AG04449 (cell line): Measurements from ENCODE around the gene ID2.

Source experiments
- CTCF ChIA-PET: fragments of 350-600 bp; formaldehyde crosslinking; extraction: SDS; loops from one replicate; lab custom pipeline; 2021; ENCODE audit warnings: antibody characterized with exemption; lab: Yijun Ruan, JAX
- POLR2A ChIA-PET: fragments of 400-600, 350-600 bp; formaldehyde crosslinking; extraction: SDS; loops from one replicate; lab custom pipeline; 2020; ENCODE audit warnings: antibody characterized with exemption, inconsistent platforms; lab: Yijun Ruan, JAX
- DNase-seq: peaks from one replicate; pipeline ENCODE4 v3.0.0-alpha.2; 2010; ENCODE audit warnings: low read depth, low spot score
- H3K4me3 ChIP-seq: 2 replicates; pipeline ENCODE4 v1.5.1; 2011; ENCODE audit warnings: low read depth, mild to moderate bottlenecking, control low read depth, low read length
- CTCF ChIP-seq: IDR thresholded peaks from one replicate; pipeline ENCODE4 v1.5.1; 2011; ENCODE audit warnings: mild to moderate bottlenecking, moderate library complexity, low read length, control low read depth, inconsistent platforms; ENCODE audit not compliant: insufficient read depth; ENCODE audit errors: missing control alignments

The ID2 gene

GRCh38 chr2:8657423-8658062 lies 24.3 kb upstream of the ID2 start:
- no peak overlapping the region for H3K4me3 ChIP-seq
- no peak for TF ChIP-seq CTCF
- ChIA-PET POLR2A (no interaction called here), CTCF (interaction anchor here (1.3 kb wide), 1 partner anchor 22 kb away, joined by 3 read pairs; no protein-coding TSS in a partner anchor)
- DNase-seq = no peak

GRCh38 chr2:8658064-8658862 lies 23.6 kb upstream of the ID2 start:
- TF ChIP-seq CTCF = no peak
- POLR2A ChIA-PET = no interaction called here
- CTCF ChIA-PET = no interaction called here

GRCh38 chr2:8659092-8659734 lies 22.6 kb upstream of the ID2 start:
- no peak for DNase-seq
- POLR2A ChIA-PET = interaction anchor here (1.2 kb wide), 1 partner anchor 22 kb away, joined by 4 read pairs; the partner anchor contains the start of gene ID2

More at GRCh38 chr2:8658064-8658862, 23.6 kb upstream of the ID2 start:
- H3K4me3 ChIP-seq = no peak overlapping the region
- no peak for DNase-seq

GRCh38 chr2:8659735-8660492 lies 21.9 kb upstream of the ID2 start:
- H3K4me3 ChIP-seq = no peak overlapping the region
- ChIA-PET POLR2A (interaction anchor here (1.2 kb wide), 1 partner anchor 22 kb away, joined by 4 read pairs; the partner anchor contains the start of gene ID2), CTCF (no interaction called here)
- no peak for DNase-seq
- TF ChIP-seq CTCF = no peak

More at GRCh38 chr2:8659092-8659734, 22.6 kb upstream of the ID2 start:
- no peak for TF ChIP-seq CTCF
- CTCF ChIA-PET = no interaction called here
- no peak overlapping the region for H3K4me3 ChIP-seq

GRCh38 chr2:8661235-8661634 lies 20.6 kb upstream of the ID2 start:
- ChIA-PET CTCF (interaction anchor here (1.1 kb wide), 1 partner anchor 12 kb away, joined by 3 read pairs; no protein-coding TSS in a partner anchor), POLR2A (interaction anchor here (1.9 kb wide), 1 partner anchor 21 kb away, joined by 12 read pairs; the partner anchor contains the start of gene ID2)
- H3K4me3 ChIP-seq = no peak overlapping the region
- TF ChIP-seq CTCF = no peak
- no peak for DNase-seq
